ENCODE measurements around the gene RTP3. TPM values are rescaled to one million over a fixed set of nuclear protein-coding genes. Genes with fewer than 3 reads are reported as not detected.

RTP3 gene
- total and polyA plus RNA-seq, 7 experiments from 2014 or later: not detected

- Mint-ChIP-seq H3K36me3 (no peaks in the 10 kb centered on the region), H3K27me3 (peaks cover 0 to 52% (median 2%) of the 10 kb centered on the region in 5 donors), H3K27ac (no peak overlapping the region), H3K4me3 (no peak overlapping the region), H3K9me3 (peaks cover 0 to 3% (median 0%) of the 10 kb centered on the region in 11 donors), H3K4me1 (peaks cover 0 to 12% (median 2%) of the 10 kb centered on the region in 7 donors)
- H3K4me1 ChIP-seq (ENCODE audit: control insufficient read depth in 2 of 2, insufficient read depth in 2 of 2, low read length in 2 of 2): no peaks in the 10 kb centered on the region
- H3K9me3 ChIP-seq (ENCODE audit: control insufficient read depth in 2 of 3, low read length in 3 of 3): no peaks in the 10 kb centered on the region
- ATAC-seq (no peak), DNase-seq (no peak)
- H3K4me3 ChIP-seq (ENCODE audit: low read length): no peak overlapping the region
- intact Hi-C loops (cut with micrococcal nuclease): no loop called here
- H3K27ac ChIP-seq (ENCODE audit: low read depth, low read length): no peak overlapping the region
- POLR2A ChIA-PET: no interaction called here
- CTCF ChIA-PET: interaction anchor here (0.9 kb wide), 1 partner anchor 120 kb away, joined by 3 read pairs; no protein-coding TSS in a partner anchor
- H3K27me3 ChIP-seq (ENCODE audit: control insufficient read depth in 2 of 2, insufficient read depth in 2 of 2, low read length in 2 of 2): no peaks in the 10 kb centered on the region
- H3K36me3 ChIP-seq (ENCODE audit: control insufficient read depth in 2 of 3, insufficient read depth in 3 of 3, low read length in 3 of 3): no peaks in the 10 kb centered on the region
Measured at GRCh38 chr3:46509661-46510187, 11.9 kb downstream of the RTP3 start.

GRCh38 chr3:46512191-46512749 lies 14.5 kb downstream of the RTP3 start:
- no peak for DNase-seq
- H3K27me3 ChIP-seq (ENCODE audit: control insufficient read depth in 2 of 2, insufficient read depth in 2 of 2, low read length in 2 of 2): no peaks in the 10 kb centered on the region

GRCh38 chr3:46516521-46516920 lies 18.7 kb downstream of the RTP3 start:
- H3K9me3 ChIP-seq (ENCODE audit: control insufficient read depth in 2 of 3, low read length in 3 of 3): no peaks in the 10 kb centered on the region
- no peaks in the 10 kb centered on the region for H3K36me3 ChIP-seq (ENCODE audit: control insufficient read depth in 2 of 3, insufficient read depth in 3 of 3, low read length in 3 of 3)
- Mint-ChIP-seq H3K9me3 (peaks cover 0 to 3% (median 0%) of the 10 kb centered on the region in 11 donors), H3K27ac (peak overlapping the region in 1 of 9 donors; percentile 41), H3K4me1 (peaks cover 0 to 6% (median 0%) of the 10 kb centered on the region in 7 donors), H3K36me3 (no peaks in the 10 kb centered on the region), H3K4me3 (no peak overlapping the region), H3K27me3 (peaks cover 0 to 43% (median 0%) of the 10 kb centered on the region in 5 donors)
- POLR2A ChIA-PET: no interaction called here
- ATAC-seq (no peak), DNase-seq (no peak)
- no peak overlapping the region for H3K4me3 ChIP-seq (ENCODE audit: low read length)
- no peaks in the 10 kb centered on the region for H3K4me1 ChIP-seq (ENCODE audit: control insufficient read depth in 2 of 2, insufficient read depth in 2 of 2, low read length in 2 of 2)
- H3K27me3 ChIP-seq (ENCODE audit: control insufficient read depth in 2 of 2, insufficient read depth in 2 of 2, low read length in 2 of 2): no peaks in the 10 kb centered on the region
- CTCF ChIA-PET: no interaction called here
- H3K27ac ChIP-seq (ENCODE audit: low read depth, low read length): no peak overlapping the region
- intact Hi-C loops (cut with micrococcal nuclease): no loop called here

More at GRCh38 chr3:46512191-46512749, 14.5 kb downstream of the RTP3 start:
- Histone ChIP-seq H3K4me1 (ENCODE audit: control insufficient read depth in 2 of 2, insufficient read depth in 2 of 2, low read length in 2 of 2) (no peaks in the 10 kb centered on the region), H3K4me3 (ENCODE audit: low read length) (no peak overlapping the region), H3K36me3 (ENCODE audit: control insufficient read depth in 2 of 3, insufficient read depth in 3 of 3, low read length in 3 of 3) (no peaks in the 10 kb centered on the region), H3K9me3 (ENCODE audit: control insufficient read depth in 2 of 3, low read length in 3 of 3) (no peaks in the 10 kb centered on the region), H3K27ac (ENCODE audit: low read depth, low read length) (no peak overlapping the region)
- ChIA-PET POLR2A (interaction anchor here (0.8 kb wide), 1 partner anchor 649 kb away, joined by 3 read pairs; no protein-coding TSS in a partner anchor), CTCF (interaction anchor here (0.8 kb wide), 1 partner anchor 23 kb away, joined by 3 read pairs; no protein-coding TSS in a partner anchor)
- H3K27ac Mint-ChIP-seq: no peak overlapping the region
- intact Hi-C loops (cut with micrococcal nuclease): no loop called here
- no peak overlapping the region for H3K4me3 Mint-ChIP-seq
- H3K36me3 Mint-ChIP-seq: no peaks in the 10 kb centered on the region
- peaks cover 0 to 3% (median 0%) of the 10 kb centered on the region in 11 donors for H3K9me3 Mint-ChIP-seq
- H3K27me3 Mint-ChIP-seq: peaks cover 0 to 49% (median 2%) of the 10 kb centered on the region in 5 donors
- peaks cover 0 to 6% (median 0%) of the 10 kb centered on the region in 7 donors for H3K4me1 Mint-ChIP-seq
- ATAC-seq: no peak

GRCh38 chr3:46517016-46517783 lies 19.4 kb downstream of the RTP3 start:
- Histone ChIP-seq H3K27me3 (ENCODE audit: control insufficient read depth in 2 of 2, insufficient read depth in 2 of 2, low read length in 2 of 2) (no peaks in the 10 kb centered on the region), H3K4me3 (ENCODE audit: low read length) (no peak overlapping the region), H3K36me3 (ENCODE audit: control insufficient read depth in 2 of 3, insufficient read depth in 3 of 3, low read length in 3 of 3) (no peaks in the 10 kb centered on the region), H3K4me1 (ENCODE audit: control insufficient read depth in 2 of 2, insufficient read depth in 2 of 2, low read length in 2 of 2) (no peaks in the 10 kb centered on the region), H3K27ac (ENCODE audit: low read depth, low read length) (no peak overlapping the region), H3K9me3 (ENCODE audit: control insufficient read depth in 2 of 3, low read length in 3 of 3) (no peaks in the 10 kb centered on the region)
- Mint-ChIP-seq H3K27me3 (peaks cover 0 to 36% (median 0%) of the 10 kb centered on the region in 5 donors), H3K4me1 (peaks cover 0 to 5% (median 0%) of the 10 kb centered on the region in 7 donors), H3K36me3 (no peaks in the 10 kb centered on the region), H3K27ac (peak overlapping the region in 1 of 9 donors; percentile 21), H3K9me3 (peaks cover 0 to 3% (median 0%) of the 10 kb centered on the region in 11 donors), H3K4me3 (no peak overlapping the region)
- DNase-seq (no peak), ATAC-seq (no peak)
- intact Hi-C loops (cut with micrococcal nuclease): no loop called here
- POLR2A ChIA-PET: no interaction called here
- CTCF ChIA-PET: no interaction called here

GRCh38 chr3:46517784-46518181 lies 20.0 kb downstream of the RTP3 start:
- Histone ChIP-seq H3K27me3 (ENCODE audit: control insufficient read depth in 2 of 2, insufficient read depth in 2 of 2, low read length in 2 of 2) (no peaks in the 10 kb centered on the region), H3K36me3 (ENCODE audit: control insufficient read depth in 2 of 3, insufficient read depth in 3 of 3, low read length in 3 of 3) (no peaks in the 10 kb centered on the region), H3K4me1 (ENCODE audit: control insufficient read depth in 2 of 2, insufficient read depth in 2 of 2, low read length in 2 of 2) (no peaks in the 10 kb centered on the region), H3K4me3 (ENCODE audit: low read length) (no peak overlapping the region), H3K9me3 (ENCODE audit: control insufficient read depth in 2 of 3, low read length in 3 of 3) (no peaks in the 10 kb centered on the region), H3K27ac (ENCODE audit: low read depth, low read length) (no peak overlapping the region)
- no peak for DNase-seq
- POLR2A ChIA-PET: no interaction called here
- CTCF ChIA-PET: no interaction called here
- H3K4me3 Mint-ChIP-seq: no peak overlapping the region
- no peaks in the 10 kb centered on the region for H3K9me3 Mint-ChIP-seq
- no peak for ATAC-seq
- H3K36me3 Mint-ChIP-seq: no peaks in the 10 kb centered on the region
- H3K27me3 Mint-ChIP-seq: peaks cover 0 to 36% (median 0%) of the 10 kb centered on the region in 5 donors
- intact Hi-C loops (cut with micrococcal nuclease): no loop called here
- H3K27ac Mint-ChIP-seq: no peak overlapping the region
- no peaks in the 10 kb centered on the region for H3K4me1 Mint-ChIP-seq

GRCh38 chr3:46519952-46520351 lies 22.2 kb downstream of the RTP3 start:
- Histone ChIP-seq H3K4me1 (ENCODE audit: control insufficient read depth in 2 of 2, insufficient read depth in 2 of 2, low read length in 2 of 2) (no peaks in the 10 kb centered on the region), H3K4me3 (ENCODE audit: low read length) (no peak overlapping the region), H3K27me3 (ENCODE audit: control insufficient read depth in 2 of 2, insufficient read depth in 2 of 2, low read length in 2 of 2) (no peaks in the 10 kb centered on the region), H3K27ac (ENCODE audit: low read depth, low read length) (no peak overlapping the region), H3K9me3 (ENCODE audit: control insufficient read depth in 2 of 3, low read length in 3 of 3) (no peaks in the 10 kb centered on the region), H3K36me3 (ENCODE audit: control insufficient read depth in 2 of 3, insufficient read depth in 3 of 3, low read length in 3 of 3) (no peaks in the 10 kb centered on the region)
- no peak for DNase-seq
- no peak for ATAC-seq
- Mint-ChIP-seq H3K27me3 (peaks cover 0 to 29% (median 0%) of the 10 kb centered on the region in 5 donors), H3K27ac (no peak overlapping the region), H3K4me3 (no peak overlapping the region), H3K4me1 (peaks cover 0 to 4% (median 0%) of the 10 kb centered on the region in 7 donors), H3K9me3 (no peaks in the 10 kb centered on the region), H3K36me3 (no peaks in the 10 kb centered on the region)
- intact Hi-C loops (cut with micrococcal nuclease): no loop called here
- POLR2A ChIA-PET: no interaction called here
- CTCF ChIA-PET: interaction anchor here (1.1 kb wide), 1 partner anchor 27 kb away, joined by 3 read pairs; no protein-coding TSS in a partner anchor

Data from naive thymus-derived CD4-positive, alpha-beta T cell (primary cell).